Stimulated activated naive CD8-positive, alpha-beta T cell treated with anti-CD3 and anti-CD28 coated beads, Interleukin-15, Interleukin-2, amounts not matched to agents 100 ng/mL and 50 ng/mL, for 24 hours (primary cell): ENCODE measurements around the gene MPZ.

Experiments
- H3K27ac Mint-ChIP-seq: one replicate; pipeline ENCODE4 v1.8.0; 2021; ENCODE audit warnings: mild to moderate bottlenecking, mixed read lengths
- H3K27me3 Mint-ChIP-seq: one replicate; pipeline ENCODE4 v1.8.0; 2021; ENCODE audit warnings: mixed read lengths
- H3K36me3 Mint-ChIP-seq: one replicate; pipeline ENCODE4 v1.8.0; 2021; ENCODE audit warnings: low read depth, mixed read lengths
- H3K4me1 Mint-ChIP-seq: one replicate; pipeline ENCODE4 v1.8.0; 2021; ENCODE audit warnings: low read depth, mixed read lengths
- H3K4me3 Mint-ChIP-seq: one replicate; pipeline ENCODE4 v1.8.0; 2021; ENCODE audit warnings: mild to moderate bottlenecking, mixed read lengths
- H3K9me3 Mint-ChIP-seq: one replicate; pipeline ENCODE4 v1.8.0; 2021; ENCODE audit warnings: mixed read lengths

The MPZ gene

GRCh38 chr1:161311595-161312181 is 1.9 kb upstream of the MPZ start:
- no peaks in the 10 kb centered on the region for H3K9me3 Mint-ChIP-seq
- H3K27ac Mint-ChIP-seq, result no peak overlapping the region
- H3K27me3 Mint-ChIP-seq, result no peaks in the 10 kb centered on the region
- H3K4me3 Mint-ChIP-seq, result no peak overlapping the region
- no peaks in the 10 kb centered on the region for H3K36me3 Mint-ChIP-seq
- peaks cover 24% of the 10 kb centered on the region for H3K4me1 Mint-ChIP-seq

GRCh38 chr1:161307892-161308638 is 1.7 kb downstream of the MPZ start:
- no peak overlapping the region for H3K27ac Mint-ChIP-seq
- no peaks in the 10 kb centered on the region for H3K27me3 Mint-ChIP-seq
- no peak overlapping the region for H3K4me3 Mint-ChIP-seq
- H3K36me3 Mint-ChIP-seq, result no peaks in the 10 kb centered on the region
- H3K9me3 Mint-ChIP-seq, result no peaks in the 10 kb centered on the region
- peaks cover 36% of the 10 kb centered on the region for H3K4me1 Mint-ChIP-seq

DNA sequence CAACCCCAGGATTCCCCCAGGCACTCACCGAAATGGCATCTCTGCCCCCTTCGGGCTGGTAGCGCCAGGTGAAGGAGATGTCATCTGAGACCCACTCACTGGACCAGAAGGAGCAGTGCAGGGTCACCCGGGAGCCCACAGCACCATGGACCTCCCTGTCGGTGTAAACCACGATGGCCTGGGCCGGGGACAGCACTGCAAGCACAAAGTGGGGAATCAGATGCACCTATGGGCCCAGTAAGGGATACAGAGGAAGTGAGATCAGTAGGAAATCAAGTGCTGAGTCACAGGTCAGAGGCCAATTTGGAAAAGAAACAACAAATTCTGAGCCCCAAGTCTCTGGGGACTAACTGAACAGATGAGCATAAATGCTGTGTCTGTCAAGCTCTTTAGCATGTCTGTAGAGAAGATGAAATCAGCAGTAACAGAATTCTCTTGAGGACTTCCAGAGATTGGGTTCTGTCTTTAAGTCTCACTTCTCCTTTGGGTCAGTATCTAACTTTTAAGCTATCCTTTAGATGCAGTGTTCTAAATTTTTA is 2.5 kb downstream of the MPZ start:
- peak overlapping the region; percentile 63 for H3K27ac Mint-ChIP-seq
- H3K4me3 Mint-ChIP-seq, result peak overlapping the region; percentile 30
- H3K27me3 Mint-ChIP-seq, result no peaks in the 10 kb centered on the region
- H3K4me1 Mint-ChIP-seq, result peaks cover 36% of the 10 kb centered on the region
- H3K36me3 Mint-ChIP-seq, result no peaks in the 10 kb centered on the region
- no peaks in the 10 kb centered on the region for H3K9me3 Mint-ChIP-seq

- Mint-ChIP-seq H3K27ac (peak overlapping the region; percentile 87), H3K4me1 (peaks cover 36% of the 10 kb centered on the region), H3K27me3 (no peaks in the 10 kb centered on the region), H3K4me3 (peak overlapping the region; percentile 98), H3K36me3 (no peaks in the 10 kb centered on the region), H3K9me3 (no peaks in the 10 kb centered on the region)
Observed at GRCh38 chr1:161305867-161306519, 3.8 kb downstream of the MPZ start.

GRCh38 chr1:161304927-161305866 is 4.6 kb downstream of the MPZ start:
- Mint-ChIP-seq H3K9me3 (no peaks in the 10 kb centered on the region), H3K27me3 (no peaks in the 10 kb centered on the region), H3K27ac (peak overlapping the region; percentile 87), H3K4me1 (peaks cover 36% of the 10 kb centered on the region), H3K4me3 (peak overlapping the region; percentile 98), H3K36me3 (no peaks in the 10 kb centered on the region)

- H3K9me3 Mint-ChIP-seq, result no peaks in the 10 kb centered on the region
- peaks cover 25% of the 10 kb centered on the region for H3K4me1 Mint-ChIP-seq
- H3K27ac Mint-ChIP-seq, result no peak overlapping the region
- H3K36me3 Mint-ChIP-seq, result no peaks in the 10 kb centered on the region
- no peaks in the 10 kb centered on the region for H3K27me3 Mint-ChIP-seq
- H3K4me3 Mint-ChIP-seq, result no peak overlapping the region
Observed at GRCh38 chr1:161300478-161300877, 9.3 kb downstream of the MPZ start.

GRCh38 chr1:161299347-161299746 is 10.4 kb downstream of the MPZ start:
- Mint-ChIP-seq H3K4me1 (peaks cover 15% of the 10 kb centered on the region), H3K27me3 (no peaks in the 10 kb centered on the region), H3K36me3 (no peaks in the 10 kb centered on the region), H3K9me3 (no peaks in the 10 kb centered on the region), H3K4me3 (no peak overlapping the region), H3K27ac (no peak overlapping the region)

- H3K4me3 Mint-ChIP-seq, result no peak overlapping the region
- no peak overlapping the region for H3K27ac Mint-ChIP-seq
- H3K36me3 Mint-ChIP-seq, result no peaks in the 10 kb centered on the region
- no peaks in the 10 kb centered on the region for H3K9me3 Mint-ChIP-seq
- H3K4me1 Mint-ChIP-seq, result peaks cover 8% of the 10 kb centered on the region
- no peaks in the 10 kb centered on the region for H3K27me3 Mint-ChIP-seq
Observed at GRCh38 chr1:161298116-161298515, 11.7 kb downstream of the MPZ start.

- H3K27me3 Mint-ChIP-seq, result no peaks in the 10 kb centered on the region
- no peak overlapping the region for H3K27ac Mint-ChIP-seq
- H3K36me3 Mint-ChIP-seq, result no peaks in the 10 kb centered on the region
- H3K4me1 Mint-ChIP-seq, result peaks cover 8% of the 10 kb centered on the region
- H3K9me3 Mint-ChIP-seq, result no peaks in the 10 kb centered on the region
- no peak overlapping the region for H3K4me3 Mint-ChIP-seq
Observed at GRCh38 chr1:161297415-161297814, 12.4 kb downstream of the MPZ start.

- H3K4me3 Mint-ChIP-seq, result no peak overlapping the region
- no peaks in the 10 kb centered on the region for H3K36me3 Mint-ChIP-seq
- H3K27me3 Mint-ChIP-seq, result no peaks in the 10 kb centered on the region
- no peak overlapping the region for H3K27ac Mint-ChIP-seq
- no peaks in the 10 kb centered on the region for H3K9me3 Mint-ChIP-seq
- no peaks in the 10 kb centered on the region for H3K4me1 Mint-ChIP-seq
Observed at GRCh38 chr1:161290779-161291178, 19.0 kb downstream of the MPZ start.

GRCh38 chr1:161287482-161288054 is 22.2 kb downstream of the MPZ start:
- H3K27ac Mint-ChIP-seq, result no peak overlapping the region
- no peaks in the 10 kb centered on the region for H3K36me3 Mint-ChIP-seq
- no peaks in the 10 kb centered on the region for H3K4me1 Mint-ChIP-seq
- H3K9me3 Mint-ChIP-seq, result no peaks in the 10 kb centered on the region
- peaks cover 5% of the 10 kb centered on the region for H3K27me3 Mint-ChIP-seq
- H3K4me3 Mint-ChIP-seq, result no peak overlapping the region

DNA sequence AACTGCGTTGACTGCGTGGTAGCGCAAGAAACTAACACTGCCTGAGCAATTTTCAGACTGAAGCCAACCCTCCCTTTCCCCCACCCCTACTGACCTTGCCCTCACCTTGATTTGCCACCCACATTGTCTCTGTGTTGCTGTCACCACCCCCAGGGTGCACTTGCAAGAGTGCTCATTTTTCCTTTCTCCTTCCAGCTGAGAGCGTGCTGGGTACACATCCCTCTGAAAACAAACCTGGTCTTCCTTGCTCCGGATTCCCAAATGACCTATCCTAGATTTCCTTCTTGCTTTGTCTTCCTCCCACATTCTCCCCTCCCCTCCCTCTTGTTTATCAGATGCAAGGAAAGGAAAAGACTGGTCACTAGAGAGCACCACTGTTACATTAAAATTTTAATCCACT is 24.2 kb downstream of the MPZ start:
- no peak overlapping the region for H3K27ac Mint-ChIP-seq
- H3K9me3 Mint-ChIP-seq, result no peaks in the 10 kb centered on the region
- H3K27me3 Mint-ChIP-seq, result peaks cover 6% of the 10 kb centered on the region
- H3K4me3 Mint-ChIP-seq, result no peak overlapping the region
- no peaks in the 10 kb centered on the region for H3K4me1 Mint-ChIP-seq
- no peaks in the 10 kb centered on the region for H3K36me3 Mint-ChIP-seq

DNA sequence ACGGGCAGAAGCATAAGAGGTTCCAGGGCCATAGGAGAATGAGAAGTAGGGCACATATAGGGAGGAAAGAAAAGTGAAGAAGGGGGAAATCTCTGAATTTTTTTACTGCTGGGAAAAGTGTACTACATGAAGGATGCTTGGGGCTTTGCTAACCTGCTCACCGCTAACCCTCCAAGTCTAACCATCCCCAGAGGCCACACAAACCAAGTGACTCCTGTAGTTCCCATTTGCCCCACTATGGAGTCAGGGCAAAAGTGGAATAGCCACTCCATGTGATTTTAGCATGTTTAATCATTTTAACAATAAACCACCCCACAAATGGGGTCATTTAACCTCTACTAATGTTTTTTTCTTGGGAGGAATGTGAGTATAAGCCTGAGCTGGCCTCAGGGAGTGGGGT is 24.7 kb downstream of the MPZ start:
- H3K36me3 Mint-ChIP-seq, result no peaks in the 10 kb centered on the region
- peaks cover 6% of the 10 kb centered on the region for H3K27me3 Mint-ChIP-seq
- no peak overlapping the region for H3K4me3 Mint-ChIP-seq
- no peaks in the 10 kb centered on the region for H3K9me3 Mint-ChIP-seq
- H3K27ac Mint-ChIP-seq, result no peak overlapping the region
- H3K4me1 Mint-ChIP-seq, result no peaks in the 10 kb centered on the region

- H3K4me3 Mint-ChIP-seq, result no peak overlapping the region
- no peak overlapping the region for H3K27ac Mint-ChIP-seq
- no peaks in the 10 kb centered on the region for H3K4me1 Mint-ChIP-seq
- no peaks in the 10 kb centered on the region for H3K36me3 Mint-ChIP-seq
- no peaks in the 10 kb centered on the region for H3K9me3 Mint-ChIP-seq
- H3K27me3 Mint-ChIP-seq, result peaks cover 10% of the 10 kb centered on the region
Observed at GRCh38 chr1:161282991-161283390, 26.8 kb downstream of the MPZ start.
